OCI-LY3 (cell line): Measurements from ENCODE around the gene FBXL14.

Experiments used
- CTCF ChIP-seq: fragments of 200-600, 300-600 bp; sonication (generic); IDR thresholded peaks from 2 replicates; pipeline ENCODE4 v1.5.1; 2014; ENCODE audit warnings: antibody characterized with exemption, low read length, low read depth
- EZH2phosphoT487 ChIP-seq: fragments of 200-600 bp; shearing (Covaris generic); IDR thresholded peaks from 2 replicates; pipeline ENCODE4 v1.6.1; 2018; ENCODE audit warnings: antibody characterized with exemption, mixed run types, low read depth

GRCh38 chr12:1628666-1629337 lies 34.4 kb upstream of the FBXL14 start, which contains the start of gene WNT5B:
- no peak for TF ChIP-seq CTCF
- no peak for TF ChIP-seq EZH2phosphoT487
